GM12872 (cell line): ENCODE results near the gene SPTBN1.

Experiments
- TF ChIP-seq, protein P1 (sequence below): IDR thresholded peaks from 3 replicates; pipeline ENCODE4 v1.5.1; 2011; ENCODE audit warnings: low read depth, mild to moderate bottlenecking, low read length, moderate library complexity; ENCODE audit not compliant: insufficient read depth

The SPTBN1 gene

GRCh38 chr2:54574860-54575247 lies 118.7 kb downstream of the SPTBN1 start:
- TF ChIP-seq, protein P1, sequence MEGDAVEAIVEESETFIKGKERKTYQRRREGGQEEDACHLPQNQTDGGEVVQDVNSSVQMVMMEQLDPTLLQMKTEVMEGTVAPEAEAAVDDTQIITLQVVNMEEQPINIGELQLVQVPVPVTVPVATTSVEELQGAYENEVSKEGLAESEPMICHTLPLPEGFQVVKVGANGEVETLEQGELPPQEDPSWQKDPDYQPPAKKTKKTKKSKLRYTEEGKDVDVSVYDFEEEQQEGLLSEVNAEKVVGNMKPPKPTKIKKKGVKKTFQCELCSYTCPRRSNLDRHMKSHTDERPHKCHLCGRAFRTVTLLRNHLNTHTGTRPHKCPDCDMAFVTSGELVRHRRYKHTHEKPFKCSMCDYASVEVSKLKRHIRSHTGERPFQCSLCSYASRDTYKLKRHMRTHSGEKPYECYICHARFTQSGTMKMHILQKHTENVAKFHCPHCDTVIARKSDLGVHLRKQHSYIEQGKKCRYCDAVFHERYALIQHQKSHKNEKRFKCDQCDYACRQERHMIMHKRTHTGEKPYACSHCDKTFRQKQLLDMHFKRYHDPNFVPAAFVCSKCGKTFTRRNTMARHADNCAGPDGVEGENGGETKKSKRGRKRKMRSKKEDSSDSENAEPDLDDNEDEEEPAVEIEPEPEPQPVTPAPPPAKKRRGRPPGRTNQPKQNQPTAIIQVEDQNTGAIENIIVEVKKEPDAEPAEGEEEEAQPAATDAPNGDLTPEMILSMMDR = no peak

GRCh38 chr2:54575379-54575888 lies 119.3 kb downstream of the SPTBN1 start:
- TF ChIP-seq, protein P1 = no peak

- TF ChIP-seq, protein P1 = no peak
These were observed 120.9 kb downstream of the SPTBN1 start for GRCh38 chr2:54577035-54577434.

DNA sequence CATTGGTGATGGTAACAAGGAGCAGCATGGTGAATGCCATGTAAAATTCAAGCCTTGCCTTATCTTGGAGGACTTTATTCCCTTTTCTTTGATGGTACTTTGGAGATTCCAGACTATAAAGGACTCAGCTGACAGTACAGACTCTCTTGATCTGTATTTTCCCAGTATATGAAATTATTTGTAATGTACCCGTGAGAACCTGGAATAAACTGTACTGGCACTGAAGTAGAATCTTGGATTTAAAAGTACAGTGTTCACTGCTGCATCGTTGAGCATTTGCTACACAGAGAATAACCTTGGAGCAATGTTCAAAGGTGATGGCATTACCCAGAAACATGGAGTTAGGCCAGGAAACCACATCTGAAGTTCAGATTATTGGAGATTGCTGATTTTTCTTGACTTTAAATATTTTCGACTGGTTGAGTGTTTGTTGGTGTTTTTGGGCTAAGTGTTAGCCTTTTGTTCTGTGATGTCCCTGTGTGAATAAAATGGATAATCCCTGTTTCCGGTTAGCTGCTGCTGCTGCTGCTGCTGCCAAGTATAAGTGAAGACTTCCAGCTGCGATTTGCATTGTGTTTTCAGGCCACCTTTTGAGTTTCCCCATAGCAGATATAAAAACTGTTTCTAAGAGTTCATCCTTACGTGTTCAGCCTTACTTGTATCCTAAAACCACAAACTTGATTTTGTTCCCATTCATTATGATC lies 122.0 kb downstream of the SPTBN1 start:
- TF ChIP-seq, protein P1 = no peak

GRCh38 chr2:54578648-54579045 lies 122.5 kb downstream of the SPTBN1 start:
- TF ChIP-seq, protein P1 = no peak

GRCh38 chr2:54579061-54579681 lies 123.0 kb downstream of the SPTBN1 start:
- TF ChIP-seq, protein P1 = no peak

GRCh38 chr2:54579682-54580620 lies 123.8 kb downstream of the SPTBN1 start:
- TF ChIP-seq, protein P1 = no peak
